H9 (cell line): ENCODE results near the gene GLDC. TPM values are rescaled to one million over a fixed set of nuclear protein-coding genes. Genes with fewer than 3 reads are reported as not detected.

Experiments used
- DNase-seq: peaks from one replicate; pipeline ENCODE4 v3.0.0-alpha.2; 2017
- H2AFZ ChIP-seq: one replicate; pipeline ENCODE4 v1.6.1; 2013; ENCODE audit warnings: mild to moderate bottlenecking, low read length, control low read depth, moderate library complexity
- H2AK5ac ChIP-seq: 2 replicates; pipeline ENCODE4 v1.6.1; 2013; ENCODE audit warnings: low read length, control low read depth, mixed read lengths; ENCODE audit not compliant: insufficient read length
- H2BK120ac ChIP-seq: one replicate; pipeline ENCODE4 v1.6.1; 2013; ENCODE audit warnings: low read depth, mild to moderate bottlenecking, low read length, control low read depth, inconsistent platforms; ENCODE audit not compliant: poor library complexity, severe bottlenecking
- H2BK12ac ChIP-seq: 2 replicates; pipeline ENCODE4 v1.6.1; 2013; ENCODE audit warnings: low read length, control low read depth, mixed read lengths, low read depth; ENCODE audit not compliant: insufficient read length
- H2BK15ac ChIP-seq: 2 replicates; pipeline ENCODE4 v1.6.1; 2013; ENCODE audit warnings: low read depth, low read length, control low read depth
- H2BK20ac ChIP-seq: one replicate; pipeline ENCODE4 v1.6.1; 2013; ENCODE audit warnings: low read depth, mild to moderate bottlenecking, low read length, control low read depth, inconsistent platforms; ENCODE audit not compliant: poor library complexity, severe bottlenecking
- H2BK5ac ChIP-seq: 2 replicates; pipeline ENCODE4 v1.6.1; 2013; ENCODE audit warnings: low read length, control low read depth, mixed read lengths; ENCODE audit not compliant: insufficient read length
- H3K14ac ChIP-seq: 2 replicates; pipeline ENCODE4 v1.6.1; 2013; ENCODE audit warnings: low read length, control low read depth; ENCODE audit not compliant: insufficient read depth
- H3K18ac ChIP-seq: 2 replicates; pipeline ENCODE4 v1.6.1; 2013; ENCODE audit warnings: low read depth, mild to moderate bottlenecking, mixed read lengths, low read length, control low read depth; ENCODE audit not compliant: insufficient read length
- H3K23ac ChIP-seq: 2 replicates; pipeline ENCODE4 v1.6.1; 2013; ENCODE audit warnings: low read length, control low read depth, mixed read lengths, low read depth; ENCODE audit not compliant: insufficient read length
- H3K23me2 ChIP-seq: 2 replicates; pipeline ENCODE4 v1.6.1; 2013; ENCODE audit warnings: low read depth, mild to moderate bottlenecking, mixed read lengths, low read length, control low read depth; ENCODE audit not compliant: insufficient read length, poor library complexity, severe bottlenecking
- H3K27ac ChIP-seq: 2 replicates; pipeline ENCODE4 v1.5.1; 2013; ENCODE audit warnings: low read length, control low read depth, mixed read lengths, low read depth; ENCODE audit not compliant: insufficient read length
- H3K27me3 ChIP-seq: 2 replicates; pipeline ENCODE4 v1.6.1; 2013; ENCODE audit warnings: low read length, control low read depth, inconsistent platforms; ENCODE audit not compliant: insufficient read depth
- H3K4ac ChIP-seq: 2 replicates; pipeline ENCODE4 v1.6.1; 2013; ENCODE audit warnings: low read depth, mild to moderate bottlenecking, control low read depth, inconsistent platforms, low read length, moderate library complexity
- H3K4me1 ChIP-seq: 2 replicates; pipeline ENCODE4 v1.6.1; 2013; ENCODE audit warnings: low read length, control low read depth, inconsistent platforms; ENCODE audit not compliant: insufficient read depth
- H3K4me2 ChIP-seq: 2 replicates; pipeline ENCODE4 v1.6.1; 2013; ENCODE audit warnings: low read length, control low read depth, mixed read lengths; ENCODE audit not compliant: insufficient read length, insufficient read depth
- H3K56ac ChIP-seq: 2 replicates; pipeline ENCODE4 v1.6.1; 2013; ENCODE audit warnings: low read depth, mild to moderate bottlenecking, mixed read lengths, low read length, control low read depth; ENCODE audit not compliant: insufficient read length
- H3K79me1 ChIP-seq: 2 replicates; pipeline ENCODE4 v1.6.1; 2013; ENCODE audit warnings: low read depth, mild to moderate bottlenecking, moderate library complexity, low read length, control low read depth, inconsistent platforms; ENCODE audit not compliant: insufficient read depth, poor library complexity, severe bottlenecking
- H3K79me2 ChIP-seq: 2 replicates; pipeline ENCODE4 v1.6.1; 2013; ENCODE audit warnings: low read length, control low read depth, inconsistent platforms; ENCODE audit not compliant: insufficient read depth
- H3K9ac ChIP-seq: 2 replicates; pipeline ENCODE4 v1.6.1; 2013; ENCODE audit warnings: low read length, control low read depth, mixed read lengths; ENCODE audit not compliant: insufficient read length; ENCODE audit errors: extremely low read depth
- H3K9me3 ChIP-seq: one replicate; pipeline ENCODE4 v1.6.1; 2013; ENCODE audit warnings: low read depth, low read length, inconsistent platforms; ENCODE audit not compliant: control insufficient read depth
- H3T11ph ChIP-seq: one replicate; pipeline ENCODE4 v1.6.1; 2013; ENCODE audit warnings: mild to moderate bottlenecking, low read length, control low read depth, inconsistent platforms
- H4K20me1 ChIP-seq: one replicate; pipeline ENCODE4 v1.6.1; 2013; ENCODE audit not compliant: control insufficient read depth, insufficient read length, insufficient read depth
- H4K5ac ChIP-seq: 2 replicates; pipeline ENCODE4 v1.6.1; 2013; ENCODE audit warnings: low read depth, mild to moderate bottlenecking, mixed read lengths, low read length, control low read depth; ENCODE audit not compliant: insufficient read length
- H4K8ac ChIP-seq: replicated peaks from 2 replicates; pipeline ENCODE4 v1.6.1; 2013; ENCODE audit warnings: low read length, control low read depth, mixed read lengths, low read depth; ENCODE audit not compliant: insufficient read length
- H4K91ac ChIP-seq: 2 replicates; pipeline ENCODE4 v1.6.1; 2013; ENCODE audit warnings: low read depth, mild to moderate bottlenecking, moderate library complexity, mixed read lengths, low read length, control low read depth; ENCODE audit not compliant: insufficient read length
- H3K27ac Mint-ChIP-seq, 3 experiments: 2 replicates in 2 of 3; 3 replicates in 1 of 3; pipeline ENCODE4 v1.8.0; 2020 to 2021; ENCODE audit warnings: mixed read lengths in 3 of 3, mild to moderate bottlenecking in 1 of 3, moderate library complexity in 1 of 3
- H3K27me3 Mint-ChIP-seq: 2 replicates; pipeline ENCODE4 v1.8.0; 2021; ENCODE audit warnings: low read depth, mild to moderate bottlenecking, moderate library complexity, mixed read lengths
- H3K36me3 Mint-ChIP-seq, 3 experiments: 2 replicates in 2 of 3; 3 replicates in 1 of 3; pipeline ENCODE4 v1.8.0; 2020 to 2021; ENCODE audit warnings: low read depth in 3 of 3, mixed read lengths in 3 of 3; ENCODE audit not compliant: insufficient read depth in 1 of 3
- H3K4me1 Mint-ChIP-seq, 2 experiments: 2 replicates each; pipeline ENCODE4 v1.8.0; 2020; ENCODE audit warnings: mixed read lengths in 2 of 2
- H3K4me3 Mint-ChIP-seq, 2 experiments: 2 replicates in 1 of 2; 3 replicates in 1 of 2; pipeline ENCODE4 v1.8.0; 2020 to 2021; ENCODE audit warnings: mild to moderate bottlenecking in 2 of 2, mixed read lengths in 2 of 2, moderate library complexity in 1 of 2
- H3K9me3 Mint-ChIP-seq, 2 experiments: 2 replicates in 1 of 2; 3 replicates in 1 of 2; pipeline ENCODE4 v1.8.0; 2020; ENCODE audit warnings: mild to moderate bottlenecking in 2 of 2, mixed read lengths in 2 of 2, moderate library complexity in 1 of 2
- WGBS: extraction: QIAGEN DNeasy Blood & Tissue Kit; methylation state at CpG from one replicate; pipeline ENCODE4 v1.1.7; 2013; ENCODE audit warnings: missing lambda C conversion rate, low lambda C conversion rate, mixed read lengths; ENCODE audit not compliant: insufficient read length; ENCODE audit errors: extremely low coverage; 5-methylcytosine and 5-hydroxymethylcytosine counted together
- total RNA-seq: library from RNA; stranded (reverse); gene quantifications from 2 replicates; pipeline ENCODE4 v1.2.1, GENCODE V29; 2021
- TF ChIP-seq, protein P1 (sequence below): fragments of 200-600 bp; sonication (generic); conservative IDR thresholded peaks from 3 replicates; pipeline ENCODE4 v1.8.0; 2021; ENCODE audit warnings: antibody characterized with exemption, mild to moderate bottlenecking

The GLDC gene
- total RNA-seq, 1 experiment from 2014 or later: 74.4 TPM

DNA sequence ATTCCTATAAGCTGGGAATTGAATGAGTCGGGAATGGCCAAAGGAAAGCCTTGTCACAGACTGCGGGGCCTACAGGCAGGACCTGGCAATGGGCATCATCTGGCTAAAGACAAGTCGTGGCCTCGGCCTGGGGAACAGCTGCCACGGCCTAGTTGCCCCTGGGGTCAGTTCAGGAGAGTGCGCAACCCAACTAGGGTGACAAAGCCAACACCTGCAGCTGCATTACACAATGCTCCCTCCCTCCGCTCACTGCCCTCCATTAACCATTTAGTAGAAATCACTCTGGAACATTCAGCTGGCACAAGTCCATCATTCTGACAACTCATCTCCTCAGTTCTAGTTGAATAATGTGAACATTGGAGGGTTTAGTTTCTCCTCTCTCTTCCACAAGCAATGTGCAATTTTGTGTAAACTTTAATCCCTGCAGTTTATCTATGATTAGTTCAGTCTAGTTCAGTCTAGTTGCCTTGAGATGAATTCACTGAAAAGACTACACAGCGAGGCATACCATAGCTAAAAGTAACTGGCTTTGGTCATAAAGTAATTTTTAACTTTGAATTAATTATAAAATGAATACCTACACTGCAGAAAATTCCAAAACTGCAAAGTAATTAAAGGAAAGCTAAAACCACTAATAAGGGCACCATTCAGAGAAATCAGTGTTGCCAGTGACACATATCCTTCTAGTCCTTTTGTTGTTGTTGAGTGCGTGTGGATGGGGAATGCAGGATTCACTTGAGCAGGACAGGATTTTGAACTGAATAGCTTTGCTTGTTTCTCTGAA, 5.1 kb downstream of the GLDC start:
- no peak overlapping the region for H4K91ac ChIP-seq
- WGBS: no CpG with 5 or more reads among the region's 9 CpGs
- peaks cover 4 to 21% (median 16%) of the 10 kb centered on the region in 3 experiments; a peak in 6 of 7 replicates for H3K36me3 Mint-ChIP-seq
- no peak overlapping the region for H2BK15ac ChIP-seq
- H3K14ac ChIP-seq: no peak overlapping the region
- no peak overlapping the region for H3K27ac ChIP-seq
- no peak overlapping the region for H3K9ac ChIP-seq
- H3K4ac ChIP-seq: no peak overlapping the region
- no peak overlapping the region for H2AK5ac ChIP-seq
- peaks cover 24 to 27% of the 10 kb centered on the region in 2 experiments for H3K4me1 Mint-ChIP-seq
- TF ChIP-seq, protein P1, sequence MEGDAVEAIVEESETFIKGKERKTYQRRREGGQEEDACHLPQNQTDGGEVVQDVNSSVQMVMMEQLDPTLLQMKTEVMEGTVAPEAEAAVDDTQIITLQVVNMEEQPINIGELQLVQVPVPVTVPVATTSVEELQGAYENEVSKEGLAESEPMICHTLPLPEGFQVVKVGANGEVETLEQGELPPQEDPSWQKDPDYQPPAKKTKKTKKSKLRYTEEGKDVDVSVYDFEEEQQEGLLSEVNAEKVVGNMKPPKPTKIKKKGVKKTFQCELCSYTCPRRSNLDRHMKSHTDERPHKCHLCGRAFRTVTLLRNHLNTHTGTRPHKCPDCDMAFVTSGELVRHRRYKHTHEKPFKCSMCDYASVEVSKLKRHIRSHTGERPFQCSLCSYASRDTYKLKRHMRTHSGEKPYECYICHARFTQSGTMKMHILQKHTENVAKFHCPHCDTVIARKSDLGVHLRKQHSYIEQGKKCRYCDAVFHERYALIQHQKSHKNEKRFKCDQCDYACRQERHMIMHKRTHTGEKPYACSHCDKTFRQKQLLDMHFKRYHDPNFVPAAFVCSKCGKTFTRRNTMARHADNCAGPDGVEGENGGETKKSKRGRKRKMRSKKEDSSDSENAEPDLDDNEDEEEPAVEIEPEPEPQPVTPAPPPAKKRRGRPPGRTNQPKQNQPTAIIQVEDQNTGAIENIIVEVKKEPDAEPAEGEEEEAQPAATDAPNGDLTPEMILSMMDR: no peak
- H3T11ph ChIP-seq: no peak overlapping the region
- no peak overlapping the region for H3K23ac ChIP-seq
- H3K27me3 Mint-ChIP-seq: peaks cover 11% of the 10 kb centered on the region
- no peak overlapping the region for H4K8ac ChIP-seq
- no peak overlapping the region; a peak in 1 of 7 replicates for H3K27ac Mint-ChIP-seq
- peaks cover 11% of the 10 kb centered on the region for H3K79me1 ChIP-seq
- no peak overlapping the region for H4K5ac ChIP-seq
- H3K79me2 ChIP-seq: peaks cover 28% of the 10 kb centered on the region; the same call in 1 of the 2 replicates
- H3K27me3 ChIP-seq: no peaks in the 10 kb centered on the region
- no peaks in the 10 kb centered on the region for H3K9me3 Mint-ChIP-seq
- no peak overlapping the region for H3K4me2 ChIP-seq
- peaks cover 10% of the 10 kb centered on the region for H3K23me2 ChIP-seq
- H2BK20ac ChIP-seq: no peak overlapping the region
- H3K9me3 ChIP-seq: no peaks in the 10 kb centered on the region
- no peak overlapping the region for H3K18ac ChIP-seq
- no peak overlapping the region for H2BK12ac ChIP-seq
- H2BK5ac ChIP-seq: no peak overlapping the region
- H4K20me1 ChIP-seq: no peaks in the 10 kb centered on the region
- DNase-seq: no peak
- 0 out of 2 replicates have a peak, but pooled peaks cover 2% of the 10 kb centered on the region for H3K4me1 ChIP-seq
- H2AFZ ChIP-seq: no peak overlapping the region
- H2BK120ac ChIP-seq: no peak overlapping the region
- no peak overlapping the region for H3K4me3 Mint-ChIP-seq
- no peak overlapping the region for H3K56ac ChIP-seq
